Hepatocyte (in vitro differentiated cells): ENCODE measurements around the gene DUOXA2. TPM values are rescaled to one million over a fixed set of nuclear protein-coding genes. Genes with fewer than 3 reads are reported as not detected.

Experiments used
- DNase-seq: peaks from one replicate; pipeline ENCODE4 v3.0.0-alpha.2; 2016; ENCODE audit warnings: low spot score
- H2AFZ ChIP-seq: fragments of 200-600 bp; sonication (generic); 2 replicates; pipeline ENCODE4 v1.6.0; 2016; ENCODE audit warnings: antibody characterized with exemption, mild to moderate bottlenecking
- H3K27ac ChIP-seq: fragments of 200-600 bp; sonication (generic); 2 replicates; pipeline ENCODE4 v1.5.1; 2016; ENCODE audit warnings: mild to moderate bottlenecking
- H3K27me3 ChIP-seq: fragments of 200-600 bp; sonication (generic); 2 replicates; pipeline ENCODE4 v1.6.1; 2016
- H3K36me3 ChIP-seq: fragments of 200-600 bp; sonication (generic); replicated peaks from 2 replicates; pipeline ENCODE4 v1.5.1; 2016; ENCODE audit warnings: low read depth; ENCODE audit not compliant: insufficient read depth
- H3K4me1 ChIP-seq: fragments of 200-600 bp; sonication (generic); 2 replicates; pipeline ENCODE4 v1.5.1; 2016; ENCODE audit warnings: mild to moderate bottlenecking, moderate library complexity; ENCODE audit not compliant: insufficient read depth
- H3K4me2 ChIP-seq: fragments of 200-600 bp; sonication (generic); 2 replicates; pipeline ENCODE4 v1.6.0; 2016
- H3K4me3 ChIP-seq: fragments of 200-600 bp; sonication (generic); 2 replicates; pipeline ENCODE4 v1.5.1; 2016; ENCODE audit warnings: mild to moderate bottlenecking
- H3K79me2 ChIP-seq: fragments of 200-600 bp; sonication (generic); 2 replicates; pipeline ENCODE4 v1.6.0; 2017; ENCODE audit warnings: mild to moderate bottlenecking
- H3K9me2 ChIP-seq: fragments of 200-600 bp; sonication (generic); replicated peaks from 2 replicates; pipeline ENCODE4 v1.6.0; 2017; ENCODE audit warnings: mild to moderate bottlenecking; ENCODE audit not compliant: insufficient read depth
- H3K9me3 ChIP-seq: fragments of 200-600 bp; sonication (generic); 2 replicates; pipeline ENCODE4 v1.5.1; 2016; ENCODE audit warnings: low read depth, mild to moderate bottlenecking
- H4K20me1 ChIP-seq: fragments of 200-600 bp; sonication (generic); 2 replicates; pipeline ENCODE4 v1.6.0; 2016; ENCODE audit warnings: mild to moderate bottlenecking; ENCODE audit not compliant: insufficient read depth, poor library complexity, severe bottlenecking
- CTCF ChIP-seq: fragments of 200-600 bp; sonication (generic); IDR thresholded peaks from 2 replicates; pipeline ENCODE4 v1.5.1; 2016; ENCODE audit warnings: antibody characterized with exemption, mild to moderate bottlenecking; ENCODE audit not compliant: poor library complexity
- EZH2 ChIP-seq: fragments of 200-600 bp; sonication (generic); IDR thresholded peaks from 2 replicates; pipeline ENCODE4 v1.6.1; 2016; ENCODE audit warnings: antibody characterized with exemption, mild to moderate bottlenecking, borderline replicate concordance
- EZH2phosphoT487 ChIP-seq: fragments of 200-600 bp; sonication (generic); IDR thresholded peaks from one replicate; pipeline ENCODE4 v1.6.1; 2018; ENCODE audit warnings: antibody characterized with exemption, mild to moderate bottlenecking, low read depth, moderate library complexity; ENCODE audit not compliant: unreplicated experiment, severe bottlenecking
- WGBS: methylation state at CpG from one replicate; pipeline ENCODE4 v1.1.6; 2016; ENCODE audit warnings: low lambda C conversion rate; ENCODE audit errors: missing lambda C conversion rate; 5-methylcytosine and 5-hydroxymethylcytosine counted together
- polyA plus RNA-seq: library from polyadenylated mRNA; unstranded; fragments of >200 nt; fragmentation: Nextera tagmentation; extraction: Ambion mirVana; gene quantifications from 2 replicates; pipeline ENCODE4 v1.2.1, GENCODE V29; 2016
- total RNA-seq: library from RNA; depleted of rRNA; stranded (reverse); fragments of >200 nt; gene quantifications from 2 replicates; pipeline ENCODE4 v1.2.3, GENCODE V29; 2014

The DUOXA2 gene
- total and polyA plus RNA-seq, 2 experiments from 2014 or later: 13.8 to 35.8 TPM

GRCh38 chr15:45089712-45090373 lies 24.3 kb upstream of the DUOXA2 start:
- no peak for TF ChIP-seq EZH2phosphoT487
- TF ChIP-seq CTCF: no peak
- no peak for TF ChIP-seq EZH2
- DNase-seq: peak; percentile 40
- Histone ChIP-seq H3K4me3 (no peak overlapping the region), H3K27me3 (no peaks in the 10 kb centered on the region), H4K20me1 (no peaks in the 10 kb centered on the region), H3K27ac (peak overlapping the region; percentile 92), H3K36me3 (no peaks in the 10 kb centered on the region), H2AFZ (no peak overlapping the region), H3K79me2 (no peaks in the 10 kb centered on the region), H3K9me2 (no peaks in the 10 kb centered on the region), H3K9me3 (no peaks in the 10 kb centered on the region), H3K4me1 (peaks cover 19% of the 10 kb centered on the region), H3K4me2 (no peak overlapping the region)
- WGBS: 31% methylated on average over 3 of the region's 3 CpGs

GRCh38 chr15:45091161-45091560 lies 23.0 kb upstream of the DUOXA2 start:
- H4K20me1 ChIP-seq: no peaks in the 10 kb centered on the region
- TF ChIP-seq EZH2 (no peak), CTCF (no peak), EZH2phosphoT487 (no peak)
- peak overlapping the region; percentile 92 for H3K27ac ChIP-seq
- no peaks in the 10 kb centered on the region for H3K9me2 ChIP-seq
- H2AFZ ChIP-seq: no peak overlapping the region
- no peaks in the 10 kb centered on the region for H3K27me3 ChIP-seq
- H3K4me1 ChIP-seq: peaks cover 19% of the 10 kb centered on the region
- DNase-seq: peak; percentile 51
- H3K9me3 ChIP-seq: no peaks in the 10 kb centered on the region
- H3K4me2 ChIP-seq: no peak overlapping the region
- no peak overlapping the region for H3K4me3 ChIP-seq
- H3K79me2 ChIP-seq: no peaks in the 10 kb centered on the region
- no peaks in the 10 kb centered on the region for H3K36me3 ChIP-seq
- 30% methylated on average over 7 of the region's 7 CpGs for WGBS

- H3K36me3 ChIP-seq: no peaks in the 10 kb centered on the region
- H3K4me2 ChIP-seq: no peak overlapping the region
- H3K9me3 ChIP-seq: no peaks in the 10 kb centered on the region
- H2AFZ ChIP-seq: no peak overlapping the region
- no peak for DNase-seq
- WGBS: 83% methylated on average over 2 of the region's 2 CpGs
- H3K9me2 ChIP-seq: no peaks in the 10 kb centered on the region
- H3K27me3 ChIP-seq: no peaks in the 10 kb centered on the region
- H3K27ac ChIP-seq: peak overlapping the region; percentile 92
- H3K79me2 ChIP-seq: no peaks in the 10 kb centered on the region
- TF ChIP-seq CTCF (no peak), EZH2 (no peak), EZH2phosphoT487 (no peak)
- no peaks in the 10 kb centered on the region for H4K20me1 ChIP-seq
- H3K4me1 ChIP-seq: peaks cover 19% of the 10 kb centered on the region
- no peak overlapping the region for H3K4me3 ChIP-seq
Observed at GRCh38 chr15:45091576-45091975, 22.6 kb upstream of the DUOXA2 start.
